ENCODE data around the gene METAP1D.
A peak's percentile ranks its signal among the peaks of the same experiment; 100 is the strongest.

METAP1D gene

DNA sequence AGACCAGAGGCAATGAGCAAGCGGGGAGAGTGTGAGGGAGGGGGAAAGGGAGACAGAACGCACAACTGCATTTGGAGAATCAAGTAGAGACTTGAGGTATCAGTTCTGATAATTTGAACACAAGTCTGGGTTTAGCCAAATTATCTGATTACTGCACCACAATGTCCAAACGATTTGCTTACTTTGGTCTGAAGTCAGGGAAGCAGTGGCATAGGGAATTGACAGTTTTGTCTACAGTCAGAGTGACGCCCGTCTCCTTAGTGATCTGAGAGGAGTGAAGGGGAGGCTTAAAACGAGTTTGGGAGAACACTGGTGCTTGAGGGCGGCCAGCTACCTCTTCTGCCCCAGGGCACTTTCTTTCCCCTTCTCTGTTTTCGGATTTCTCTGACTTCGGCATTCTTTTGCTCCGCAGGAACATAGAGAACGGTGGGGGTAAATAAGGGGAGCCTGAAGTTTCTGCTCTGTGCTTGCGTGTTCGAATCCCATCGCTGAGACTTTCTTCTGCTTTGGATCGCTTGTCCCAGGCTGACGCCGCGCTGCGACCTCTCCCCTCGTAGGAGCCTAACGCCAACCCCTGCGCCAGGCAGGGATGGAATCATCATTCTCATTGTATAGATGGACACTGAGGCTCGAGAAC is 105.8 kb downstream of the METAP1D start:
- TF ChIP-seq YY1 (IDR thresholded peaks at IDR 0.05; ENCODE audit: low read depth) (no peak), NFIC (IDR thresholded peaks at IDR 0.05) (no peak), CREB1 (IDR thresholded peaks at IDR 0.05; ENCODE audit: low read depth) (no peak), EGR1 (IDR thresholded peaks at IDR 0.05) (no peak), CEBPB (IDR thresholded peaks at IDR 0.05) (no peak), RAD21 (IDR thresholded peaks at IDR 0.05; ENCODE audit: low read depth) (no peak), TCF12 (IDR thresholded peaks at IDR 0.05; ENCODE audit: low read depth) (no peak), EP300 (IDR thresholded peaks at IDR 0.05; ENCODE audit: borderline replicate concordance) (no peak), FOXM1 (IDR thresholded peaks at IDR 0.05; ENCODE audit: borderline replicate concordance, low read depth) (no peak)
- TF ChIP-seq, protein P1, sequence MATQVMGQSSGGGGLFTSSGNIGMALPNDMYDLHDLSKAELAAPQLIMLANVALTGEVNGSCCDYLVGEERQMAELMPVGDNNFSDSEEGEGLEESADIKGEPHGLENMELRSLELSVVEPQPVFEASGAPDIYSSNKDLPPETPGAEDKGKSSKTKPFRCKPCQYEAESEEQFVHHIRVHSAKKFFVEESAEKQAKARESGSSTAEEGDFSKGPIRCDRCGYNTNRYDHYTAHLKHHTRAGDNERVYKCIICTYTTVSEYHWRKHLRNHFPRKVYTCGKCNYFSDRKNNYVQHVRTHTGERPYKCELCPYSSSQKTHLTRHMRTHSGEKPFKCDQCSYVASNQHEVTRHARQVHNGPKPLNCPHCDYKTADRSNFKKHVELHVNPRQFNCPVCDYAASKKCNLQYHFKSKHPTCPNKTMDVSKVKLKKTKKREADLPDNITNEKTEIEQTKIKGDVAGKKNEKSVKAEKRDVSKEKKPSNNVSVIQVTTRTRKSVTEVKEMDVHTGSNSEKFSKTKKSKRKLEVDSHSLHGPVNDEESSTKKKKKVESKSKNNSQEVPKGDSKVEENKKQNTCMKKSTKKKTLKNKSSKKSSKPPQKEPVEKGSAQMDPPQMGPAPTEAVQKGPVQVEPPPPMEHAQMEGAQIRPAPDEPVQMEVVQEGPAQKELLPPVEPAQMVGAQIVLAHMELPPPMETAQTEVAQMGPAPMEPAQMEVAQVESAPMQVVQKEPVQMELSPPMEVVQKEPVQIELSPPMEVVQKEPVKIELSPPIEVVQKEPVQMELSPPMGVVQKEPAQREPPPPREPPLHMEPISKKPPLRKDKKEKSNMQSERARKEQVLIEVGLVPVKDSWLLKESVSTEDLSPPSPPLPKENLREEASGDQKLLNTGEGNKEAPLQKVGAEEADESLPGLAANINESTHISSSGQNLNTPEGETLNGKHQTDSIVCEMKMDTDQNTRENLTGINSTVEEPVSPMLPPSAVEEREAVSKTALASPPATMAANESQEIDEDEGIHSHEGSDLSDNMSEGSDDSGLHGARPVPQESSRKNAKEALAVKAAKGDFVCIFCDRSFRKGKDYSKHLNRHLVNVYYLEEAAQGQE (IDR thresholded peaks at IDR 0.05; ENCODE audit: low read depth) = no peak
- TF ChIP-seq, protein P2, sequence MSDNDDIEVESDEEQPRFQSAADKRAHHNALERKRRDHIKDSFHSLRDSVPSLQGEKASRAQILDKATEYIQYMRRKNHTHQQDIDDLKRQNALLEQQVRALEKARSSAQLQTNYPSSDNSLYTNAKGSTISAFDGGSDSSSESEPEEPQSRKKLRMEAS (IDR thresholded peaks at IDR 0.05) = no peak

DNA sequence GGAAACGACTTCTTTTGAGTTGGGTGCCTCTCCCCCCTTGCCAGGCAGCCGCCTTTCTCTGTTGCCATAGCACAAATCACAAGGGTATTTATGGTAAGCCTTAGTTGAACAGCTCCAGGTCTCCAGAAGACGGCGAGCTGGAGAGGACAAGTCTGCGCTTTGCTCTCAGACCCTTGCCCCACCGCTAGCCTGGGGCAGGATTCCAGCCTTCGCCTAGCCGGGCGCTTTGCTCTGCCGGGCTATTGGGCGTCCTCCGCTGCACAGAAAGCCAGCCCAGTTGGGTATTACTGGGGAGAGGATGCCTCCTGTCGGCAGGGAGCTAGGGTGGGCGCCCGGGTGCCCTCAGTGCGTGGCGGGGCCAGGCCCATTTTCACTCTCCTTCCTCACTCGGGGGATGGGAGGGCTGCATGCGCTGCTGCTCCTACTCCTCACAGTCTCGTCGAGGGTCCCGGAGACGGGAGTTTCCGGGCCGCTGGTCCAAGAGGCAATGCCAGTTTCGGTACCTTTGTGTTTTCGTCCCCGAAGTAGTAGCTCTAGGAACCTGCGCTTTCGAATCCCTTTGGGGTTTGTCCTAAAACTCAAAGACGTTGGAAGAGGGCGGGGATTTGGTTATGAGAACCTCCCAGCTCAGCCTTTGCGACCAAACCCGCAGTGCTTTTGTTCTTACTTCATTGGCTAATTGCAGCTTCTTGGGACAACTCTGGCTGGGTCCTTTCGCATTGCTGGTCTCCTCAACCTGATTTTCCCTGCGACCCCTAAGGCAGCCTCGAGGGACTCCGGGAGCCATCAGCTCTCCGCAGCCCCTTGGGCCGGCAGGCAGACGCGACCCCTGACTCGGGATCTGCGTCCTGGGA is 106.6 kb downstream of the METAP1D start:
- TF ChIP-seq EGR1 (IDR thresholded peaks at IDR 0.05) (no peak), YY1 (IDR thresholded peaks at IDR 0.05; ENCODE audit: low read depth) (no peak), TCF12 (IDR thresholded peaks at IDR 0.05; ENCODE audit: low read depth) (no peak), FOXM1 (IDR thresholded peaks at IDR 0.05; ENCODE audit: borderline replicate concordance, low read depth) (no peak), RAD21 (IDR thresholded peaks at IDR 0.05; ENCODE audit: low read depth) (peak; percentile 68)

DNA sequence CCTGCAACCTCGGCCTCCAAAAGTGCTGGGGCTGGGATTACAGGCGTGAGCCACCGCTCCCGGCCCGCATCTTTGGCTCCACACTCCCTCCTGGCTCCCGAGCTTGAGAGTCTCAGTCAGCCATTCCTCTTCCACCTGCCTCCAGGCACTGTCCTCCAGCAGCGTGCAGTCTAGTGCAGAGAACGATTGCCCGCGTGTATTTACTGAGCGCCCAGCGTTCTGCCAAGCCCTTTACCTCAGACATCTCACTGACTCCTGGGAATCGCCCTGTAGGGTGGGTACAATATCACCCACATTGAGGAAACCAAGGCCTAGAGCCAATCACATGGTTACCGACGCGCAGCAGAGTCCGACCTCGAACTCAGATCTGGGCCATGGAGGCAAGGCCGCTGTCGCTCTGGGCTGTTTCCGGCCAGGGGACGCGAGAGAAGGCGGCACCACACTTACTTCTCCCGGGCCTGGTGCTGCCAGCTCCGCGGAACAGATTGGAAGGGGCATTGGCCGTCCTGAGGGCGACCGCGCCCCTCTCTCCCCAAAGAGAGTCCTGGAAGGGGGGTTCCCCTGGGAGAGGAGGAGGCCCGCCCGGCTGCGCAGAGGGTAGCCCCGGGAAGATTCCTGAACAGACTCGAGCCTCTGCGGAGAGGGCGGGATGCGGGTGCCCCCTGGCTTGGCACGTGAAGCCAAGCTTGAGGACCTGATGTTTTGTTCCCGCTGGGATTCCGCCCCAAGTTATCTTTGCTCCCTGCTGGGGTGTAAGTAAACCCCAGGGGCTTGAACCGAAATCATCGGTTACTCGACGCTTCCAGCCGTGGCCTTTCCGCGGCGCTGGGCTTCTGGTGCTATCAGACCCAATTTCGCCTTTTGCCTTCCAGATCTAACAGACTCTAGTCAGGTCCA is 108.2 kb downstream of the METAP1D start:
- no peak for TF ChIP-seq YY1 (IDR thresholded peaks at IDR 0.05; ENCODE audit: low read depth)
- TF ChIP-seq EP300 (IDR thresholded peaks at IDR 0.05; ENCODE audit: borderline replicate concordance) = no peak
- no peak for TF ChIP-seq ZBTB7A (IDR thresholded peaks at IDR 0.05; ENCODE audit: low read depth)
- TF ChIP-seq, protein P1 (IDR thresholded peaks at IDR 0.05; ENCODE audit: low read depth) = no peak
- TF ChIP-seq, protein P2 (IDR thresholded peaks at IDR 0.05) = no peak
- no peak for TF ChIP-seq CEBPB (IDR thresholded peaks at IDR 0.05)
- TF ChIP-seq CREB1 (IDR thresholded peaks at IDR 0.05; ENCODE audit: low read depth) = no peak
- no peak for TF ChIP-seq FOXM1 (IDR thresholded peaks at IDR 0.05; ENCODE audit: borderline replicate concordance, low read depth)
- TF ChIP-seq, protein P3, sequence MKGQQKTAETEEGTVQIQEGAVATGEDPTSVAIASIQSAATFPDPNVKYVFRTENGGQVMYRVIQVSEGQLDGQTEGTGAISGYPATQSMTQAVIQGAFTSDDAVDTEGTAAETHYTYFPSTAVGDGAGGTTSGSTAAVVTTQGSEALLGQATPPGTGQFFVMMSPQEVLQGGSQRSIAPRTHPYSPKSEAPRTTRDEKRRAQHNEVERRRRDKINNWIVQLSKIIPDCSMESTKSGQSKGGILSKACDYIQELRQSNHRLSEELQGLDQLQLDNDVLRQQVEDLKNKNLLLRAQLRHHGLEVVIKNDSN (IDR thresholded peaks at IDR 0.05) = no peak
- TF ChIP-seq EGR1 (IDR thresholded peaks at IDR 0.05) = no peak
- no peak for TF ChIP-seq TCF12 (IDR thresholded peaks at IDR 0.05; ENCODE audit: low read depth)
- no peak for TF ChIP-seq TEAD4 (IDR thresholded peaks at IDR 0.05)
- no peak for TF ChIP-seq TAF1 (IDR thresholded peaks at IDR 0.05; ENCODE audit: low read depth)
- no peak for TF ChIP-seq RAD21 (IDR thresholded peaks at IDR 0.05; ENCODE audit: low read depth)
- no peak for TF ChIP-seq NFIC (IDR thresholded peaks at IDR 0.05)

DNA sequence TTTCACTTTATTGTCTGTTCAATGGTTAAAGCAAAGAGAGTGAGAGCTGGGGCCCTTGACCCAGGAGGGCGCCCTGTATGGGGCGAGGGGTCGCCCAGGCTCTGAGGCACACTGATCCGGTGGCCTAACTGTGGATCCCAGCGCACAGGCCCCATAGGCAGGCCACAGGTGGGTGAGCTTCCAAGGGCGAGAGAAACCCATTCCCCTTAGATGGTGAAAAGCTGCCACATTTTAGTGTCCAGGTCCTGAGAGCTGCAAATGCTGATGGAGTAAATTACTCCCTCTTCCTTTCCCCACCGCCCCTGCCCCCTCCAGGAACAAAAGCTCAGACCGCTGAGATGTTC is 108.8 kb downstream of the METAP1D start:
- no peak for TF ChIP-seq TEAD4 (IDR thresholded peaks at IDR 0.05)
- TF ChIP-seq TCF12 (IDR thresholded peaks at IDR 0.05; ENCODE audit: low read depth) = no peak
- TF ChIP-seq CREB1 (IDR thresholded peaks at IDR 0.05; ENCODE audit: low read depth) = no peak
- no peak for TF ChIP-seq TAF1 (IDR thresholded peaks at IDR 0.05; ENCODE audit: low read depth)
- TF ChIP-seq FOXM1 (IDR thresholded peaks at IDR 0.05; ENCODE audit: borderline replicate concordance, low read depth) = no peak
- TF ChIP-seq, protein P2 (IDR thresholded peaks at IDR 0.05) = no peak
- TF ChIP-seq, protein P3 (IDR thresholded peaks at IDR 0.05) = no peak
- no peak for TF ChIP-seq CEBPB (IDR thresholded peaks at IDR 0.05)
- no peak for TF ChIP-seq ZBTB7A (IDR thresholded peaks at IDR 0.05; ENCODE audit: low read depth)
- TF ChIP-seq NFIC (IDR thresholded peaks at IDR 0.05) = no peak
- no peak for TF ChIP-seq EP300 (IDR thresholded peaks at IDR 0.05; ENCODE audit: borderline replicate concordance)
- no peak for TF ChIP-seq EGR1 (IDR thresholded peaks at IDR 0.05)
- TF ChIP-seq YY1 (IDR thresholded peaks at IDR 0.05; ENCODE audit: low read depth) = no peak
